Fibroblast of lung (primary cell): ENCODE measurements around the gene NTPCR. TPM values are rescaled to one million over a fixed set of nuclear protein-coding genes. Genes with fewer than 3 reads are reported as not detected.
"Not testable (repeated sequence)": the region's sequence is repeated elsewhere in the genome, so short reads cannot be mapped to it uniquely, and the experiment has no call there.

Source experiments
- DNase-seq, 2 donors: peaks; one replicate each; pipeline versions ENCODE4 v3.0.0 to v3.0.0-alpha.2; 2010; ENCODE audit warnings: low read depth in 2 of 2
- H2AFZ ChIP-seq: 2 replicates; pipeline ENCODE4 v1.5.1; 2012; ENCODE audit warnings: low read length, control low read depth, inconsistent platforms
- H3K27ac ChIP-seq: 2 replicates; pipeline ENCODE4 v1.5.1; 2011; ENCODE audit warnings: low read length, control low read depth; ENCODE audit not compliant: insufficient read depth
- H3K27me3 ChIP-seq: 2 replicates; pipeline ENCODE4 v1.5.1; 2011; ENCODE audit warnings: mild to moderate bottlenecking, low read length; ENCODE audit not compliant: control insufficient read depth, insufficient read depth
- H3K36me3 ChIP-seq: 2 replicates; pipeline ENCODE4 v1.5.1; 2011; ENCODE audit warnings: low read length; ENCODE audit not compliant: control insufficient read depth, insufficient read depth
- H3K4me1 ChIP-seq: 2 replicates; pipeline ENCODE4 v1.5.1; 2011; ENCODE audit warnings: low read length; ENCODE audit not compliant: control insufficient read depth, insufficient read depth; ENCODE audit errors: extremely low read depth
- H3K4me2 ChIP-seq: 2 replicates; pipeline ENCODE4 v1.5.1; 2011; ENCODE audit warnings: low read length, control low read depth; ENCODE audit not compliant: insufficient read depth; ENCODE audit errors: extremely low read depth
- H3K4me3 ChIP-seq, 4 experiments: fragments of 200-600 bp in 1 of 4; sonication (generic) in 1 of 4; replicated peaks in 1 of 4; 2 replicates each; pipeline ENCODE4 v1.5.1; 2011 to 2016; ENCODE audit warnings: low read length in 4 of 4, low read depth in 3 of 4, mild to moderate bottlenecking in 3 of 4, control low read depth in 2 of 4, inconsistent platforms in 1 of 4, mixed read lengths in 1 of 4; ENCODE audit not compliant: insufficient read depth in 1 of 4; ENCODE audit errors: control extremely low read depth in 1 of 4
- H3K79me2 ChIP-seq: 2 replicates; pipeline ENCODE4 v1.5.1; 2012; ENCODE audit warnings: mild to moderate bottlenecking, low read length, inconsistent platforms; ENCODE audit not compliant: control insufficient read depth, insufficient read depth
- H3K9ac ChIP-seq: 2 replicates; pipeline ENCODE4 v1.5.1; 2011; ENCODE audit warnings: mild to moderate bottlenecking, low read length, control low read depth; ENCODE audit not compliant: insufficient read depth
- H3K9me3 ChIP-seq: 2 replicates; pipeline ENCODE4 v1.5.1; 2012; ENCODE audit warnings: low read depth, low read length; ENCODE audit not compliant: control insufficient read depth, insufficient read depth
- H4K20me1 ChIP-seq: 2 replicates; pipeline ENCODE4 v1.5.1; 2011; ENCODE audit warnings: low read length; ENCODE audit not compliant: control insufficient read depth, insufficient read depth; ENCODE audit errors: extremely low read depth
- CTCF ChIP-seq, 2 donors: IDR thresholded peaks in 1 of 2; conservative IDR thresholded peaks in 1 of 2; 1 replicate in 1 of 2; 2 replicates in 1 of 2; pipeline ENCODE4 v1.5.1; 2011 to 2012; ENCODE audit warnings: low read length in 2 of 2, control low read depth in 1 of 2, inconsistent platforms in 1 of 2, low read depth in 1 of 2, mild to moderate bottlenecking in 1 of 2
- EZH2 ChIP-seq: IDR thresholded peaks from 2 replicates; pipeline ENCODE4 v1.5.1; 2012; ENCODE audit warnings: low read length, control low read depth, mild to moderate bottlenecking; ENCODE audit errors: missing control alignments
- polyA plus RNA-seq, 2 donors: library from polyadenylated mRNA; depleted of rRNA in 1 of 2; stranded (reverse) in 1 of 2; unstranded in 1 of 2; fragments of >200 nt; gene quantifications; 2 replicates each; pipeline ENCODE4 v1.2.1, GENCODE V29; 2011 to 2012; ENCODE audit warnings: missing spikeins in 1 of 2
- total RNA-seq: library from RNA; depleted of rRNA; stranded (reverse); fragments of >200 nt; gene quantifications from 2 replicates; pipeline ENCODE4 v1.2.1, GENCODE V29; 2014

The NTPCR gene
- total and polyA plus RNA-seq, 2 donors (not counting 1 experiment from before 2014, with no cell fraction given), result 23.0 to 27.9 TPM

GRCh38 chr1:232998646-232999045 is 48.2 kb downstream of the NTPCR start:
- Histone ChIP-seq H3K27me3 (no peaks in the 10 kb centered on the region), H2AFZ (no peak overlapping the region), H3K9ac (no peak overlapping the region), H4K20me1 (no peaks in the 10 kb centered on the region), H3K9me3 (no peaks in the 10 kb centered on the region), H3K4me3 (no peak overlapping the region), H3K4me2 (no peak overlapping the region), H3K79me2 (no peaks in the 10 kb centered on the region), H3K36me3 (no peaks in the 10 kb centered on the region), H3K4me1 (no peaks in the 10 kb centered on the region), H3K27ac (no peak overlapping the region)
- no peak for TF ChIP-seq EZH2
- no peak for TF ChIP-seq CTCF (conservative IDR thresholded peaks at IDR 0.05 in 1 of 2, IDR thresholded peaks at IDR 0.05 in 1 of 2; ENCODE audit: low read depth in 1 of 2, low read length in 2 of 2)
- no peak for DNase-seq

- Histone ChIP-seq H3K27ac (no peak overlapping the region), H3K79me2 (no peaks in the 10 kb centered on the region), H3K4me3 (no peak overlapping the region), H3K36me3 (no peaks in the 10 kb centered on the region), H2AFZ (no peak overlapping the region), H3K27me3 (no peaks in the 10 kb centered on the region), H3K4me1 (no peaks in the 10 kb centered on the region), H3K4me2 (no peak overlapping the region), H3K9ac (no peak overlapping the region), H3K9me3 (no peaks in the 10 kb centered on the region), H4K20me1 (no peaks in the 10 kb centered on the region)
- no peak for DNase-seq
- TF ChIP-seq CTCF (conservative IDR thresholded peaks at IDR 0.05 in 1 of 2, IDR thresholded peaks at IDR 0.05 in 1 of 2; ENCODE audit: low read depth in 1 of 2, low read length in 2 of 2) (no peak), EZH2 (no peak)
Observed at GRCh38 chr1:232999956-233000625, 49.7 kb downstream of the NTPCR start.

- not testable (repeated sequence) for H4K20me1 ChIP-seq, H3K79me2 ChIP-seq, H3K27me3 ChIP-seq, H3K4me2 ChIP-seq, H3K27ac ChIP-seq, H3K9me3 ChIP-seq, H3K4me3 ChIP-seq, DNase-seq, H3K36me3 ChIP-seq, H3K4me1 ChIP-seq, H3K9ac ChIP-seq, H2AFZ ChIP-seq
Observed at GRCh38 chr1:233003638-233004037, 53.2 kb downstream of the NTPCR start.
